ENCODE data around the gene METTL21A. TPM values are rescaled to one million over a fixed set of nuclear protein-coding genes. Genes with fewer than 3 reads are reported as not detected.
A peak's percentile ranks its signal among the peaks of the same experiment; 100 is the strongest.

Gene METTL21A
- total and polyA plus RNA-seq, 2 experiments from 2014 or later: 86.0 to 118 TPM

GRCh38 chr2:207587305-207587704 lies 37.9 kb downstream of the METTL21A start:
- H3K79me2 ChIP-seq (replicated peaks; ENCODE audit: insufficient read depth): peaks cover 34% of the 10 kb centered on the region
- DNase-seq (ENCODE audit: low spot score) (no peak), ATAC-seq (no peak)
- H3K36me3 Mint-ChIP-seq (ENCODE audit: low read depth): peaks cover 90% of the 10 kb centered on the region
- no peaks in the 10 kb centered on the region for H3K4me1 Mint-ChIP-seq
- no peaks in the 10 kb centered on the region for H3K27me3 Mint-ChIP-seq (ENCODE audit: insufficient read depth, low read depth, poor library complexity)
- no peaks in the 10 kb centered on the region for H3F3A ChIP-seq (replicated peaks; ENCODE audit: low read depth)
- H3K4me2 ChIP-seq: no peak overlapping the region
- H3K27me3 ChIP-seq (ENCODE audit: insufficient read depth): no peaks in the 10 kb centered on the region
- H3K4me1 ChIP-seq (ENCODE audit: insufficient read depth): no peaks in the 10 kb centered on the region
- no peaks in the 10 kb centered on the region for H3K9me2 ChIP-seq (ENCODE audit: insufficient read depth)
- peaks cover 5% of the 10 kb centered on the region; the same call in 1 of the 2 replicates for H4K20me1 ChIP-seq (replicated peaks; ENCODE audit: insufficient read depth)
- no peaks in the 10 kb centered on the region for H3K9me3 Mint-ChIP-seq
- H2AFZ ChIP-seq: no peak overlapping the region
- H3K36me3 ChIP-seq (ENCODE audit: insufficient read depth): peaks cover 39% of the 10 kb centered on the region
- H3K4me3 ChIP-seq: no peak overlapping the region
- 0 out of 2 replicates have a peak overlapping the region, but pooled peaks have one; percentile 6 for H3K27ac ChIP-seq (ENCODE audit: low read depth)
- no peak overlapping the region for H3K4me3 Mint-ChIP-seq
- TF ChIP-seq ETS1 (IDR thresholded peaks at IDR 0.05) (no peak), NANOG (IDR thresholded peaks at IDR 0.05; ENCODE audit: borderline replicate concordance) (no peak), EZH2phosphoT487 (IDR thresholded peaks at IDR 0.05; ENCODE audit: unreplicated experiment) (no peak), ZNF114 (CRISPR knock-in tag; IDR thresholded peaks at IDR 0.05) (no peak), CTCF (conservative IDR thresholded peaks at IDR 0.05; ENCODE audit: low read depth in 2 of 2) (no peak), ZNF462 (CRISPR knock-in tag; IDR thresholded peaks at IDR 0.05) (no peak), ZNF331 (CRISPR knock-in tag; IDR thresholded peaks at IDR 0.05; ENCODE audit: low read depth) (no peak), POLR2AphosphoS5 (IDR thresholded peaks at IDR 0.05; ENCODE audit: low read depth) (no peak), CREB1 (CRISPR knock-in tag; IDR thresholded peaks at IDR 0.05; ENCODE audit: low read depth) (no peak), STAT1 (IDR thresholded peaks at IDR 0.05; ENCODE audit: unreplicated experiment) (no peak), JUNB (IDR thresholded peaks at IDR 0.05; ENCODE audit: unreplicated experiment) (no peak), REST (IDR thresholded peaks at IDR 0.05; ENCODE audit: unreplicated experiment) (no peak), EZH2 (IDR thresholded peaks at IDR 0.05; ENCODE audit: low read depth, unreplicated experiment) (no peak)
- H3K27ac Mint-ChIP-seq: no peak overlapping the region
